ENCODE data around the gene LIPM. TPM values are rescaled to one million over a fixed set of nuclear protein-coding genes. Genes with fewer than 3 reads are reported as not detected.

Gene LIPM
- total and polyA plus RNA-seq, 2 of the 13 experiments (the other 11 are each of a cell fraction or from before 2014, with no cell fraction given) = not detected

- H3K4me3 ChIP-seq (replicated peaks in 1 of 3; ENCODE audit: insufficient read depth in 1 of 3, low read depth in 2 of 3, low read length in 3 of 3) = no peak overlapping the region
- no peak overlapping the region for H3K4me2 ChIP-seq (ENCODE audit: low read depth, low read length)
- H4K20me1 ChIP-seq (ENCODE audit: insufficient read depth, low read length) = no peaks in the 10 kb centered on the region
- H3K27ac ChIP-seq (ENCODE audit: extremely low read length, insufficient read depth, low read length) = no peak overlapping the region
- BruUV-seq (replicated peaks) = no TSS peak
- no peaks in the 10 kb centered on the region for H3K27me3 ChIP-seq (ENCODE audit: control insufficient read depth in 1 of 2, insufficient read depth in 2 of 2, low read length in 2 of 2)
- CTCF ChIA-PET (ENCODE audit: low intra/inter-chr PET ratio, low total read pairs) = no interaction called here
- in situ Hi-C loops (cut with HindIII; ENCODE audit: extremely low pct_ligation_motif_present, low pct_unique_long_range_greater_than_20kb) = no loop called here
- no peak overlapping the region for H3K9ac ChIP-seq (ENCODE audit: insufficient read depth, low read depth, low read length)
- H3K79me2 ChIP-seq (ENCODE audit: insufficient read depth, low read length) = no peaks in the 10 kb centered on the region
- H3K9me3 ChIP-seq (ENCODE audit: low read length) = no peaks in the 10 kb centered on the region
- POLR2A ChIA-PET = no interaction called here
- TF ChIP-seq ERF (CRISPR knock-in tag; IDR thresholded peaks at IDR 0.05) = no peak
- no peak for TF ChIP-seq MAFF (IDR thresholded peaks at IDR 0.05; ENCODE audit: low read depth, low read length)
- no peak for TF ChIP-seq HDAC2 (CRISPR knock-in tag; IDR thresholded peaks at IDR 0.05)
- no peak for TF ChIP-seq ZBTB10 (CRISPR knock-in tag; IDR thresholded peaks at IDR 0.05; ENCODE audit: borderline replicate concordance)
- no peak for TF ChIP-seq TARDBP (CRISPR knock-in tag; IDR thresholded peaks at IDR 0.05)
- no peak for TF ChIP-seq ZNF552 (CRISPR knock-in tag; IDR thresholded peaks at IDR 0.05; ENCODE audit: borderline replicate concordance)
- no peak for TF ChIP-seq MXD3 (CRISPR knock-in tag; IDR thresholded peaks at IDR 0.05)
- no peak for TF ChIP-seq EED (CRISPR knock-in tag; IDR thresholded peaks at IDR 0.05)
- no peak for TF ChIP-seq ZNF670 (CRISPR knock-in tag; IDR thresholded peaks at IDR 0.05; ENCODE audit: borderline replicate concordance)
- no peak for TF ChIP-seq CHD4 (IDR thresholded peaks at IDR 0.05; ENCODE audit: borderline replicate concordance, low read length)
- TF ChIP-seq ZSCAN30 (CRISPR knock-in tag; IDR thresholded peaks at IDR 0.05) = no peak
- TF ChIP-seq ZNF251 (CRISPR knock-in tag; IDR thresholded peaks at IDR 0.05) = no peak
- TF ChIP-seq CENPX (CRISPR knock-in tag; IDR thresholded peaks at IDR 0.05) = no peak
- no peak for TF ChIP-seq HOXD1 (CRISPR knock-in tag; IDR thresholded peaks at IDR 0.05)
- TF ChIP-seq HHEX (CRISPR knock-in tag; IDR thresholded peaks at IDR 0.05) = no peak
- H2AFZ ChIP-seq (ENCODE audit: low read length) = no peak overlapping the region
- intact Hi-C loops (cut with micrococcal nuclease; ENCODE audit: unreplicated experiment) = no loop called here
- no peak for DNase-seq (ENCODE audit: low spot score)
- no peaks in the 10 kb centered on the region for H3K36me3 ChIP-seq (replicated peaks in 1 of 2; ENCODE audit: control insufficient read depth in 1 of 2, insufficient read depth in 2 of 2, low read length in 2 of 2)
- H3K4me1 ChIP-seq (ENCODE audit: insufficient read depth, low read length) = no peaks in the 10 kb centered on the region
- FAIRE-seq = no peak
- no peak for ATAC-seq
- 27% methylated on average over 10 of the region's 10 CpGs for WGBS (ENCODE audit: low lambda C conversion rate)
Observed at GRCh38 chr10:88786032-88786770, 16.3 kb upstream of the LIPM start.
